Measurements from ENCODE around the gene CLN3.
A peak's percentile ranks its signal among the peaks of the same experiment; 100 is the strongest.

DNA sequence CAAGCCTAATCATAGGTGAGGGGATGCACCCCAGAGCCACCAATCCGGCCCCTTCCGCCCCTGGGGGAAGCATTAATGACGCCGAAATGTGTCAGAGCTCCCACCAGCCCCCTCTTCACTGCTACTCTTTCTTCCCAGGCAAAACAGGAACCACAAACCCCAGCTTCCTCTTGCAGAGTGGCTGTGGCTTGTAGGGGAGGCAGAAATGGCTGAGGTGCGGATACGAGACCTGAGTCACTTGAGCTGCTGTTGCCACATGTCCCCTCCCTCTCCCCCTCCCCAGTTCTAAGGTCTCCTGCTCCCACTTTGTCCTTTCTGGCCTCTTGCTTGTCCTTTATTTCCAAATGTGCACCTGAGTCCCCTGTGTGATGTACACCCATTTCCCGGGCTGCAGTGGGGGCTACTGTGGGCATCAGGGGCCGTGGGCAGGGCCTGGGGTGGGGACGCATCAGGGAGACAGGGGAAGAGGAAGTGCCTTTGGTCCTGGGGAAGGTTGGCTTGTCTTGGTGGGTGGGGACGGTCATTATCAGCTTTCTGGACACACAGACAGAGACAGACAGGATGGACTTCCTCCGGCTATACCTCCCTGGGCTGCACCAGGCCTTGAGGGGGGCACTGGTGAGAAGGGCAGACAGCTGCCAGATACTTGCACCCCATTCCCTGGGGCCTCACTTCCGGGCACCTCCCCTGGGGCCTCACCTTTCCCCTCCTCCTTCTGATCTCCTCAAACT lies 2.4 kb upstream of the CLN3 start, which contains the start of gene APOBR:
- TF ChIP-seq, protein P1, sequence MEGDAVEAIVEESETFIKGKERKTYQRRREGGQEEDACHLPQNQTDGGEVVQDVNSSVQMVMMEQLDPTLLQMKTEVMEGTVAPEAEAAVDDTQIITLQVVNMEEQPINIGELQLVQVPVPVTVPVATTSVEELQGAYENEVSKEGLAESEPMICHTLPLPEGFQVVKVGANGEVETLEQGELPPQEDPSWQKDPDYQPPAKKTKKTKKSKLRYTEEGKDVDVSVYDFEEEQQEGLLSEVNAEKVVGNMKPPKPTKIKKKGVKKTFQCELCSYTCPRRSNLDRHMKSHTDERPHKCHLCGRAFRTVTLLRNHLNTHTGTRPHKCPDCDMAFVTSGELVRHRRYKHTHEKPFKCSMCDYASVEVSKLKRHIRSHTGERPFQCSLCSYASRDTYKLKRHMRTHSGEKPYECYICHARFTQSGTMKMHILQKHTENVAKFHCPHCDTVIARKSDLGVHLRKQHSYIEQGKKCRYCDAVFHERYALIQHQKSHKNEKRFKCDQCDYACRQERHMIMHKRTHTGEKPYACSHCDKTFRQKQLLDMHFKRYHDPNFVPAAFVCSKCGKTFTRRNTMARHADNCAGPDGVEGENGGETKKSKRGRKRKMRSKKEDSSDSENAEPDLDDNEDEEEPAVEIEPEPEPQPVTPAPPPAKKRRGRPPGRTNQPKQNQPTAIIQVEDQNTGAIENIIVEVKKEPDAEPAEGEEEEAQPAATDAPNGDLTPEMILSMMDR (IDR thresholded peaks at IDR 0.05), result no peak
- no peak for TF ChIP-seq EP300 (IDR thresholded peaks at IDR 0.05)
- peak in 2 of 4 donors; percentile 27 to 63 for TF ChIP-seq POLR2A (IDR thresholded peaks at IDR 0.05)
